GM23248 (cell line): ENCODE results near the gene JMJD6. TPM values are rescaled to one million over a fixed set of nuclear protein-coding genes. Genes with fewer than 3 reads are reported as not detected.

Experiments
- DNase-seq: peaks from one replicate; pipeline ENCODE4 v3.0.0-alpha.2; 2015
- H2AFZ ChIP-seq: fragments of 200-600 bp; sonication (generic); 2 replicates; pipeline ENCODE4 v1.6.1; 2016; ENCODE audit warnings: antibody characterized with exemption
- H3F3A ChIP-seq: fragments of 200-600 bp; sonication (generic); 2 replicates; pipeline ENCODE4 v1.6.1; 2016; ENCODE audit warnings: mild to moderate bottlenecking, antibody characterized with exemption, mixed run types; ENCODE audit not compliant: insufficient read depth
- H3K27ac ChIP-seq: fragments of 200-600 bp; sonication (generic); 2 replicates; pipeline ENCODE4 v1.5.1; 2016; ENCODE audit warnings: mild to moderate bottlenecking
- H3K27me3 ChIP-seq: fragments of 200-600 bp; sonication (generic); replicated peaks from 2 replicates; pipeline ENCODE4 v1.6.1; 2016; ENCODE audit warnings: mild to moderate bottlenecking; ENCODE audit not compliant: insufficient read depth
- H3K36me3 ChIP-seq: fragments of 200-600 bp; sonication (generic); 2 replicates; pipeline ENCODE4 v1.6.1; 2016; ENCODE audit warnings: low read depth, mild to moderate bottlenecking
- H3K4me1 ChIP-seq: fragments of 200-600 bp; sonication (generic); 2 replicates; pipeline ENCODE4 v1.6.1; 2016; ENCODE audit warnings: mild to moderate bottlenecking; ENCODE audit not compliant: insufficient read depth
- H3K4me2 ChIP-seq: fragments of 200-600 bp; sonication (generic); one replicate; pipeline ENCODE4 v1.6.1; 2016; ENCODE audit warnings: mild to moderate bottlenecking; ENCODE audit not compliant: unreplicated experiment
- H3K4me3 ChIP-seq: fragments of 200-600 bp; sonication (generic); 2 replicates; pipeline ENCODE4 v1.5.1; 2016; ENCODE audit warnings: mild to moderate bottlenecking
- H3K79me2 ChIP-seq: fragments of 200-600 bp; sonication (generic); 2 replicates; pipeline ENCODE4 v1.6.1; 2016; ENCODE audit warnings: mild to moderate bottlenecking; ENCODE audit not compliant: insufficient read depth
- H3K9ac ChIP-seq: fragments of 200-600 bp; sonication (generic); 2 replicates; pipeline ENCODE4 v1.6.1; 2016; ENCODE audit warnings: mild to moderate bottlenecking
- H3K9me2 ChIP-seq: fragments of 200-600 bp; sonication (generic); 2 replicates; pipeline ENCODE4 v1.6.1; 2016; ENCODE audit warnings: mixed run types, mild to moderate bottlenecking, moderate library complexity; ENCODE audit not compliant: insufficient read depth
- H3K9me3 ChIP-seq: fragments of 200-600 bp; sonication (generic); one replicate; pipeline ENCODE4 v1.6.1; 2017; ENCODE audit warnings: low read depth
- H4K20me1 ChIP-seq: fragments of 200-600 bp; sonication (generic); 2 replicates; pipeline ENCODE4 v1.6.0; 2016; ENCODE audit not compliant: insufficient read depth
- EZH2 ChIP-seq: fragments of 200-600 bp; sonication (generic); IDR thresholded peaks from 2 replicates; pipeline ENCODE4 v1.6.1; 2018; ENCODE audit warnings: antibody characterized with exemption, mild to moderate bottlenecking; ENCODE audit not compliant: insufficient read depth, poor library complexity, severe bottlenecking
- EZH2phosphoT487 ChIP-seq: fragments of 200-600 bp; sonication (generic); IDR thresholded peaks from 2 replicates; pipeline ENCODE4 v1.6.1; 2018; ENCODE audit warnings: antibody characterized with exemption, moderate library complexity, mild to moderate bottlenecking, low read depth; ENCODE audit not compliant: insufficient read depth
- WGBS, 2 experiments: methylation state at CpG; one replicate each; pipeline ENCODE4 v1.1.6; 2015 to 2017; ENCODE audit warnings: low lambda C conversion rate in 2 of 2, low coverage in 1 of 2; ENCODE audit errors: missing lambda C conversion rate in 2 of 2; 5-methylcytosine and 5-hydroxymethylcytosine counted together
- in situ Hi-C: fragments of 300-500 bp; cut with MboI; formaldehyde crosslinking; loops from 2 replicates; pipeline ENCODE4 v1.15.0; 2020
- polyA plus RNA-seq: library from polyadenylated mRNA; unstranded; fragments of >200 nt; fragmentation: Nextera tagmentation; extraction: Ambion mirVana; gene quantifications from 2 replicates; pipeline ENCODE4 v1.2.1, GENCODE V29; 2016
- total RNA-seq: library from RNA; depleted of rRNA; stranded (reverse); fragments of >200 nt; shearing (Covaris generic); gene quantifications from 2 replicates; pipeline ENCODE4 v1.2.3, GENCODE V29; 2014

Gene JMJD6
- total and polyA plus RNA-seq, 2 experiments from 2014 or later = 19.0 to 40.0 TPM

DNA sequence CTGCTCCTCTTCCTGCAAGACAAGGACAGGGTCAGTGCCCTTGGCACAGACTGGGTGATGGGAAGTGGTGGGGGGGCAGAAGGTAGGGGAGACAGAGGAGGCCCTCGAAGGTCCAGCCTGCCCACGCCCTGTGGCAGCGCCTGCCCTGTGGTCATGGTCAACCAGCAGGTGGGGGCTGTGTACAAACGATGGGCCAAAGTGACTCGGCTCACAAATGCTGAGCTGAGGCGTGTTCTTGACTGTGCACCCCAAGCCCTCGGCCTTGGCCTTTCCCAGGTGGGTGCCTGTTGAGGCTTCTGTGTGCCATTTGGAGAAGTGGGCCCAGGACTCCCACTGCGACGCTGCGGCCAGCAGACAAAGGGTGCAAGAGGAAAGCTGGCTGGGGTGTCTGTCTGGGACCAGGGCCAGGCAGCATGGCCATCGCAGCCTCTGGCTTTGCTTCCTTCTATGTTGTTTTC lies 38.2 kb downstream of the JMJD6 start:
- TF ChIP-seq EZH2phosphoT487 = no peak
- TF ChIP-seq EZH2 = no peak
- Histone ChIP-seq H3K9me3 (no peaks in the 10 kb centered on the region), H3K9ac (peak overlapping the region; percentile 75), H3F3A (peaks cover 30% of the 10 kb centered on the region), H2AFZ (no peak overlapping the region), H3K4me1 (peaks cover 36% of the 10 kb centered on the region), H3K36me3 (peaks cover 7% of the 10 kb centered on the region; the same call in 1 of the 2 replicates), H3K4me3 (peak overlapping the region; percentile 41), H3K4me2 (peak overlapping the region; percentile 71), H3K79me2 (peaks cover 89% of the 10 kb centered on the region), H3K9me2 (no peaks in the 10 kb centered on the region), H3K27ac (peak overlapping the region; percentile 96), H3K27me3 (no peaks in the 10 kb centered on the region), H4K20me1 (no peaks in the 10 kb centered on the region)
- DNase-seq = peak; percentile 76
- WGBS, 2 experiments = 29 to 31% methylated on average over 11 of the region's 11 CpGs
- in situ Hi-C loops = no loop called here

DNA sequence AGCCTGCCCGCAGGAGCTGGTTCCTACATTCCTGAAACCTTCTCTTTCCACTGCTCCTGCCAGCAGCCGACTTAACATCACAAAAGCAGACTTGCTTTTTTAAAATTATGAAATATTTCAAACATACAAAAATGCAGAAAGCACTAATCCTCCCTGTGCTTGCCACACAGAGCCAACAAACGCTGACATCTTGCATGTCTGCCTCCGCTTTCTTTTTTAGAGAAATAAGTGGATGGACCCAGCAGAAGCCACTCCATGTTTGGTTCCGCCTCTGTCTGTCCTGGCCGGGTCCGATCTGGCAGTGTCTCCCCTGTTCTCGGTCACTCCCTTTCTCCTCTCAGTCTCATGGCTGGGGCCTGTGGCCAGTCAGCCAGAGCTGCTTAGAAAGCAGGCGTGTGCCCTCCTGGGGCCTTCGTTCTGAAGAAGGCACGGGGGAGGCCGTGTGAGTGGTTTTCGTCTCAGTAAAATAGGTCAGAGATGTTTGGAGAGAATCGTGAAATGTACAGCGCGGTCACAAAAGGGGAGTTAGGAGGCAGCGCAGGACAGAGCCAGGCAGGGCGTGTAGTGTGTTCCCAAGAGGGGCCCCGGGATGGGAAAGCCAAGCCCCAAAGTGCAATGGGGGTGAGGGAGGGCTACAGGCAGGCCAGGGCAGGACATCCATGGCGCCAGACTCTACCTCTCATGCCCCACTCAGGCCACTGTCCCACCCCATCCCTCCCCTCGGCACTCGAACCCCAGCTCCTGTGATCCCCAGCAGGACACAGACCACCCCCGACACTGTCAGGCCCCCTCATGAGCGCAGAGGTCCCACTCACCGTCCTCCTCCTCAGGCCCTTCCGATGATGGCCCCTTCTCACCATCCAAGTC lies 38.9 kb downstream of the JMJD6 start:
- Histone ChIP-seq H3F3A (peaks cover 25% of the 10 kb centered on the region), H3K4me2 (peak overlapping the region; percentile 71), H3K4me1 (peaks cover 35% of the 10 kb centered on the region), H3K27me3 (no peaks in the 10 kb centered on the region), H3K27ac (peak overlapping the region; percentile 96), H3K79me2 (peaks cover 86% of the 10 kb centered on the region), H3K36me3 (peaks cover 13% of the 10 kb centered on the region; the same call in 1 of the 2 replicates), H3K9ac (peak overlapping the region; percentile 75), H2AFZ (no peak overlapping the region), H3K9me3 (no peaks in the 10 kb centered on the region), H4K20me1 (no peaks in the 10 kb centered on the region), H3K4me3 (no peak overlapping the region), H3K9me2 (no peaks in the 10 kb centered on the region)
- TF ChIP-seq EZH2 (no peak), EZH2phosphoT487 (no peak)
- DNase-seq = peak; percentile 67
- WGBS, 2 experiments = 35 to 36% methylated on average over 22 to 26 of the region's 26 CpGs
- in situ Hi-C loops = no loop called here

DNA sequence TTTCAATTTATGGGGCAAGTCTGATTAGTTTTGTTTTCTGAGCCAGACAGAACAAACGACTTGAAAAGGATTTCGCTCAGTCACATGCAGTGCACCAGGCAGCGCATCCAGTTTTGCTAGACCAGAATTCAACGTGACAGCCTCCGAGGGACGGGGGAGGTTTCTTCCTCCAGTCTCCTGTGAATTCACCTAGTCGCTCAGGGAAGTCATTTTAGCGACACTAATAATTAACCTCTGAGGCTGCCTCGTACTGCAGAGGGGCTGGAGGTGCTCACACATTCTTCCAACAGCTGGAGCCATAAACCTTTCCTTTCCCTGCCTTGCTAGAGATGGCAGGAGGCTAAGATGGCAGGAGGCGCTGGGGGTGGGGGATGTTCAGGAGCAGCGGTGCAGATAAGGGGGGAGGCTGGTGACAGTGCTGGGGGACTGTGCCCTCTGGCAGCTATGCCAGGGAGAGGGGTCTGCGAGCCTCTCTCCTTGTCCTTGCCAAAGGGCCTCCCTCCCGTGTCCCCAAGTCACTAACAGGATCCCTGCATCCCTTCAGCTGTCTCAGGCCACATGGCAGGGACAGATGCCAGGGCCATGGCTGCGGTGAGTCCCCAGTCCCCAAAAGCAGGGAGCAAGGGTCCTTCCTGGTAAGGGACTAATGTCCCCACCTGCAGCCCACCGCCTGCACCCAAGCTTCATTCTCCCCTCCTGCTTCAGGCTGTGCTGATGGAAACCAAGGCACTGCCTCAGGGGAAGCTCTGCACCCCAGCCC lies 39.7 kb downstream of the JMJD6 start:
- peaks cover 84% of the 10 kb centered on the region for H3K79me2 ChIP-seq
- peaks cover 15% of the 10 kb centered on the region; the same call in 1 of the 2 replicates for H3K36me3 ChIP-seq
- peak overlapping the region; percentile 75 for H3K9ac ChIP-seq
- H3K4me1 ChIP-seq = peaks cover 42% of the 10 kb centered on the region
- WGBS, 2 experiments = 55 to 67% methylated on average over 13 to 15 of the region's 15 CpGs
- H3K27me3 ChIP-seq = no peaks in the 10 kb centered on the region
- peak overlapping the region; percentile 96 for H3K27ac ChIP-seq
- no peaks in the 10 kb centered on the region for H4K20me1 ChIP-seq
- TF ChIP-seq EZH2phosphoT487 (no peak), EZH2 (no peak)
- no peak overlapping the region for H3K4me3 ChIP-seq
- DNase-seq = no peak
- no peaks in the 10 kb centered on the region for H3K9me2 ChIP-seq
- H3K9me3 ChIP-seq = no peaks in the 10 kb centered on the region
- no peak overlapping the region for H2AFZ ChIP-seq
- H3F3A ChIP-seq = peaks cover 21% of the 10 kb centered on the region
- in situ Hi-C loops = no loop called here
- peak overlapping the region; percentile 25 for H3K4me2 ChIP-seq

DNA sequence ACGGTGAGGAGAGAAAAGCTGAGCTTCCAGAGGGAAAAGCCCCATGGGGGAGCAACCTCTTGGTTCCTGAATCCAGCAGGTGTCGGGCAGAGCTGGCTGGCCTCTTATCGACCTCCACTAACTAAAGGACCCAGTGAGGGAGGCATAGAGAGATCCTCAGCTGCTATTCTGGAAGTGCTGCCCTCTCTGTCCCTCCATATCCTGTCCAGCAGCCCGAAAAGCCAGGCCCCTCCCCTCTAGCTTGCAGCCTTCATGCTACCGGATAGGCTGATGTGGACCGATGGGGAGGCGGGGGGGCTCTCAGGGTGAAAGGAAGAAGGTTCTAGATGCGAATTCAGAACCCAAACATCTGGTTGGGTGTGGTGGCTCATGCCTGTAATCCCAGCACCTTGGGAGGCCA lies 40.6 kb downstream of the JMJD6 start:
- Histone ChIP-seq H3K9me3 (no peaks in the 10 kb centered on the region), H3K36me3 (peaks cover 17% of the 10 kb centered on the region; the same call in 1 of the 2 replicates), H3K9ac (no peak overlapping the region), H3K79me2 (peaks cover 78% of the 10 kb centered on the region), H3K27me3 (no peaks in the 10 kb centered on the region), H2AFZ (no peak overlapping the region), H3K4me1 (peaks cover 46% of the 10 kb centered on the region), H3F3A (peaks cover 17% of the 10 kb centered on the region), H3K4me2 (no peak overlapping the region), H3K27ac (no peak overlapping the region), H3K4me3 (no peak overlapping the region), H4K20me1 (no peaks in the 10 kb centered on the region), H3K9me2 (no peaks in the 10 kb centered on the region)
- 79% methylated on average over 8 of the region's 8 CpGs for WGBS, 2 experiments
- in situ Hi-C loops = no loop called here
- DNase-seq = no peak
- no peak for TF ChIP-seq EZH2
- no peak for TF ChIP-seq EZH2phosphoT487
